NCI-H187 treated with DMSO at 0.1 percent for 48 hours (cell line): Measurements from ENCODE around the gene P2RY12.

Experiments
- DNase-seq: peaks from one replicate; lab custom pipeline; 2025; lab: John Stamatoyannopoulos, UW

The P2RY12 gene

DNA sequence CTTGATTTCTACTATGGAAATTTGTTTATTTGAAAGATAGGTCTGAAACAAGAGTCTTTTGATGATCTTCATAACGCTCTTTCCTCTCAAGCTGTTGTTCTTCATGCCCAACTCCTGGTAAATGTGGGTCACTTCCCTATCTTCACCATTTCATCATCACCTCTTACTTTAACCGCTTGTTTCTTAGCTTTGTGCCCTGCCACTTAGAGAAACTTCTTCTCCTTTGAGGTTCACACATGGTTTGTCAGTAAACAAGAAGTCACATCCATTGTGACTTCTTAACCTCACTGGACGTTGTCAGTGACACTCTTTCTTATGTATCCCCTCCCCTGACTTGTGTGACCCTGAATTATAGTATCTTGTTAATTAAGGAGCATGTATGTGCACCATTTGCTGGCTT is 38.3 kb downstream of the P2RY12 start:
- DNase-seq: no peak

DNA sequence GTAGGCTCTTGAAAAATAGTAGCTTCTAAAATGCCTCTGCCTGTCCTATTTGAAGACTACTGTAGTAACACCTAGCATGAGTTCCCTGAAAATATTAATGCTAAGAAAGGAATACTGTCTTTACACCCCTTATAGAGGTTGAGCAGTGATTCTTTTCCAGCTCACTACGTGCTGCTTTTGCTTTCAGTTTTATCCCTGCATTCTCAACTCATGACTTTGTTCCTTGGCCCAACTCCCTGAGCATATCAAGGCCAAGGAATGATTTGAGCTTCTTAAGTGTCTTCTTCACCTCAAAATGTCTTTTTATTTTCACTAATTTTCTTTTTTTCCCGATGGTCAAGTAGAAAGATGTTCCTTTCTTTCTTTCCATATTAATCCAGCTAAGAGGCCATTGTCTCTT is 38.7 kb downstream of the P2RY12 start:
- no peak for DNase-seq

DNA sequence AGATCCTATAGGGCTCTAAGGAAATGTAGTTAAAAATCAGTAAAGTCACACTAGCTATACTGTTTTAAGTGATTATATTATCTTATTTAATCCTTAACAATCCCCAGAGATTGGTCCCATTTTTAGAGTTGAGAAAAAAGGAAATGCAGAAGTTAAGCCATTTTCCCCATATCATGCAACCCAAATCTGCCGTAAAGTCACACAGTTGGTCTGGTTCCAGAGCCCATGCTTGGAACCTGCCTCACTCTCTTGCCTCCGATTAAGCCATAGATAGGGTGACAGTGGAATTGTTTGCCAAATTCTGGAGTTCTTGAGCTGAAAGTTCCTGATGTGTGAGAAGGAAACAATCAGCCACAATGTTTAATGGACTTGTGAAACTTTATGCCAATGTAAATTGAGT is 52.9 kb downstream of the P2RY12 start:
- DNase-seq: no peak

DNA sequence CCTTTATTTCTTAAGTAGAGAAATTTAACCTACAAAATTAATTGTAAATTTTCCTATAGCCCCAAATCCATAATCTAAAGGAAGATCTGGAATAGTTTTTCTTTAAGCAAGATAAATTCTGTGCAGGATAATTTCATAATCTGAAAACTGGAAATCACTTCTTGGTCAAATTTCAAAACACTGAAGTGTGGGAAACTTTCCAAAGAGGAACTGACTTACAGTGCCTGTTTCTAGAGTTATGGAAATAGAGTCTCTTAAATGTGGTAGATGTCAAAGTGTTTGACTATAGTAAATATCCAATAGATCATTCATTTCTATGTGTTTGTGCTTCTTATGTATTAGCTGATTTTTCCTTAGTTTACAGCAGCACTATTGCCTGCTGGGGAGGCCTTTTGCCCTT is 53.7 kb downstream of the P2RY12 start:
- no peak for DNase-seq

DNA sequence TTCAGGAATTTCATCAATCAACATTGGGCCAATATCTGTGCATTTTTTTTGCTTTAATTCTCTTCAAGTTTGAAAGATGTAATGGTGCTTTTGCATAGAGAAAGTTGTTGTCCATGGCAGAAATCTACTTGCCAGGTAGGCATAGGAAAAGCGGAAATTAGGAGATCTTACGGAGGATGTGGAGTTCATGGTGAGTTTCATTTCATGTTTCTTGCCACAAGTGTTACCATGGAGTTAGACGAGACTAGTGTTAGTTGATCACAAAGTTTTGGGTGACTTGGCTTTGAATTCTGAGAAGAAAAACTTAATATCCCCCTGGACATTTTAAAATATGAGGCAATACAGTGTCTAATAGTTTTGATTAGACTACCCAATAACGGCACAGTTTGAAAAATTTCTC is 54.2 kb downstream of the P2RY12 start:
- no peak for DNase-seq

DNA sequence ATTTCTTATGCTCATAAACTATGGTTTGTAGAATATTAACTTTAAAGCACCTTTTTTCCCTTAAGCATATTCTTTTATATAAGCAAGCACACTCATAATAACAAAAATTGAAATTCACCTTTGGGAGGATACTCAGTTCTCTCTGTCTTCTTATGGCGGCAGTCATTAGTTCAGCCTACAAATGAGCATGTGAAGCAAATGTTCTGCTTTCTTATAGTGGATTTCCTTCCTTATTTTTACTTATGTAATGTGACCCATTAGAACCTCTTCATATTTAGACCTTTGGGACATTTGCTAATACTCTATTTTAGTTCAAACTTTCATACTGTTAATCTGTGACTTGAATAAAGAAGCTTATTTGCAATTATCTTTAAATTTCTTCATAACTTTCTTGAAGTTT is 55.2 kb downstream of the P2RY12 start, which contains the start of gene P2RY13:
Gene P2RY13 (minus strand): TSS at position 187 of the 400 bp plus-strand sequence. CDS start 21 bp downstream, at position 166.
- DNase-seq: no peak

DNA sequence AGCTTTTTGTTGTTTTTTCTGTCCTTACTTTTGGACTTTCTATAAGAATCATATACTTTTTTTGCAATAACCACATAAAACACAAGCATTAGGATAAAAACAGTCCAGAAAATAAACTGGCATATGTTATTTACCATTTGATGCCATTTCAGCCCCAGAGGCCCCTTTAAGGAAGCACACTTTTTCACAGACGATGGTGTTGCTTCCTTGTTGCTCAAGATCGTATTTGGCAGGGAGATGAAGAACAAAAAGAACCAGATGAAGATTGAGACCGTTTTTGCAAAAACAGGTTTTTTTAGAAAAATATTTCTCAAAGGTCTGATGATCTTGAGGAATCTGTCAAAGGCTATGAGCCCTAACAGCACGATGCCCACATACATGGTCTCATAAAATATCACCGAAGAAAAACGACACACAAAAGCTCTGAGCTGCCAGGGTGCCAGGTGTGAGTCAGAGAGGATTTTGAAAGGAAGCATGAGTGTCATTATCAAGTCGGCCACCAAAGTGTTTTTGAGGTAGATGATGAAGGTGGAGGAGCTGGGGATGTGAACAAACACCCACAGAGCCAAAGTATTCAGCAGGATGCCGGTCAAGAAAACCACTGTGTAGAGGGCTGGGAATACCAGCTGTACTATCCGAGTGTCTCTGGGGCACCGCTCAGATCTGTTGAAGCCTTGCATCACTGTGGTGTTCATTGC is 56.1 kb downstream of the P2RY12 start:
- no peak for DNase-seq

DNA sequence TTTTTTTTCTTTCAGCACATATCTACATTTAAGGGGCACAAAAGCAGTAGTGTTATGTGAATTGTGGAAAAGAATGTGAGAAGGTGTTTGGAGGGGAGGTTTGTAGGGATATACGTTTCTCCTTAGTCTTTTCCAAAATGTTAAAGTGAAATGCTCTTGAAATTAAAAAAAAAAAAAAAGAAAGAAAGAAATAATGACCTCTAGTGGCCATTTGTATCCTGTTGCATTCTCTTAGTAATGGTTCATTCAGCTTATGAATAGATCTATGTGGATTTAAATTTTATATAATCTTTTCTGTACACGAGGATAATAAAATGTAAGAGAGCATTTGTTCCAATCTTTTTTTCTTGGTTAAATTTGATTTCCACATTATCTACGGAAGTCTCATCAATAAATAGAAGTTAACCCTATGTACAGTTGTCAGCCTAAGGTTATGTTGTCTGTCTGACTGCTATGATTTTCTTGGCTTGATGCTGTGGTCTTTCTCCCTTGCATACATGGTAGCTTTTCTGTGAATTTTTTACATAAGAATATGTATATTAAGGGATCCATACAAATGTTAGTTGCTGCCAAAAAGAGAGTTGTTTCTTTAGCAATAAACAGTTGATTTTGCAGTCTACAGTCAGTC is 56.9 kb downstream of the P2RY12 start:
- DNase-seq: no peak

DNA sequence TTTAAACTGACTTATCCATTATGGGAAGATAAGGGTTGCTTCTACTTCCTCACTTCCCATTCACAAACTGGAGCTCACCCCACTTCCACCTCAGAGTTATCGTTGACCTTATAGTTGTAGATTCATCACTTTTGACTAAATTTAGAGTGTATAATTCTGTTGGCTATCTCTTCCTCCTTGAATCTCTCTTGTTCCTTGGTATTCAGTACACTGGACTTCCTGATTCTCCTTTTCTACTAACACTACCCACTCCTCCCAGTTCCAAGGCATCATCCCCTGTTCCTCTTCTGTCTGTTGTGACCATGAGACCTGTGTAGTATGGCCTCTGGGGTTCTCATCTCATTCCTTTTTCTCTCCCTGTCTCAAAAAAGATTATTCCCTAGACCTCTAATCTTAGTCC is 62.0 kb downstream of the P2RY12 start:
- no peak for DNase-seq

DNA sequence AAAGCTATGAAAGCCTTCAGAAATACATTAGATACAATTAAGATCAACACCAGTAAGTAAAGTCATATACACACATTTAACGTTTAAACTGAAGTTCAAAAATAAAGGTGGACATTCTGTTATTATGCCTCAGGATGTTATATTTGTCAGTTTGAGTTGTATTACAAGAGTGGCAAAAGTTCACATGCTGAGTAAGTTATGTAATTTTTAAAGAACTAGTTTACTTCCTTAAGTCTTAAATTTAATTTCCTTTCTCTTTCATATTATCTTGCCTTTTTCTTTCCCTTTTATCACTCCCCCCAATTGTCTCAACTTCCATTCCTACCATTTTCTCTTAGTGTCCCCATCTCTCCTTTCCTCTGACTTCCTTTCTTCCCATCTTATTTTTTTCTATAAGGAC is 63.0 kb downstream of the P2RY12 start:
- no peak for DNase-seq

DNA sequence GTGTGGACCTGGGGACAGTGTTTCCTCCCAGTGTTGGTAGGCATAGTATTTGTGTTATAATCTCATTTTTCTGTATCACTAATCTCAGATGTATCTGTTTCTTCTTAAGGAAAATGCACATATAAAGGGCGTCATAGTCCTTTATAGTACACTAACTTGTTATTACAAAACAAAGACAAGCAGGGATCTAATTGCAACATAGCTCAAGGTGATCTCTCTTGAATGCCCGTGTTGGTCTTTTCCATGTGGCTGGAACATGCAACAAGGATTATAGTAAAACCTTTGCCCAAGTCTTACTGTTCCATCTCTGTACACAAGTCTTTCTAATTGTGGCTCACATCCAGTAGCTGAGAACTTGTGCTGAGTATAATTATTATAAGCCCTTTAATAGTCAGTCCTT is 64.4 kb downstream of the P2RY12 start:
- no peak for DNase-seq

DNA sequence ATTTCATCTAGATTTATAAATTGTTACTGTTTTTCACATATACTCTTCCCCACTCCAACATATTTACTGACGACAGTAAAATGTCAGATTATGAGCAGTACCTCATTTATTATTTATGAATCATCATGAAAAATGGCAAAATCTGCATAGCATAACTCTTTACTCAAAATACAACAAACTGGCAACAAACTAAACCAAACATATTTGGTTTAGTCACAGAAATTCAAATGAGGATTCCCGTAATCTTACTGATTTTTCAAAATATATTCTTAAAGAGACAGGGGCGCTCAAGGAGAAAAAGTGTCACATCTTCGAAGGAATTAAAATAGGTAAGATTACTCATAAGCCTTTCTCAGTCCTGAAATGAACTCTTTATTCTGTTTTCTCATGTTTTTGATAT is 64.9 kb downstream of the P2RY12 start:
- no peak for DNase-seq

DNA sequence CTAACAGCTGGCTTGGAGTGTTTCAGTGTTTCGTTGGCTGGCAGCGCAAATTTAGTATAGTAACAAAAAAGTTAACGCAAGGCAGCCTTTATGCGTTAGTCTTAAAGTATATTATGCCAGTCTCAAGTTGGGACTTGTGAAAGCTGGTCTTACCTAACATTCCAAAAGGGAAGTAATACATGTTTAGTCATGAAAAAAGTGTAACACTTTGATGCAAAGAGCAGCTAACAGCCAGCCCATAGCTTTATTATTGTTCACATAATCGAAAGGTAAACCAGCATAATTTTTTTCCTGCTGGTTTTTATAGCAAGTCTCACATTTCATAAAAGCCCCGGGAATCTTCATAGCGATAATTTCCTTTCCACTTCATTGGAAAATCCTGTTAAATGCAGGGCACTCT is 65.6 kb downstream of the P2RY12 start:
- no peak for DNase-seq

DNA sequence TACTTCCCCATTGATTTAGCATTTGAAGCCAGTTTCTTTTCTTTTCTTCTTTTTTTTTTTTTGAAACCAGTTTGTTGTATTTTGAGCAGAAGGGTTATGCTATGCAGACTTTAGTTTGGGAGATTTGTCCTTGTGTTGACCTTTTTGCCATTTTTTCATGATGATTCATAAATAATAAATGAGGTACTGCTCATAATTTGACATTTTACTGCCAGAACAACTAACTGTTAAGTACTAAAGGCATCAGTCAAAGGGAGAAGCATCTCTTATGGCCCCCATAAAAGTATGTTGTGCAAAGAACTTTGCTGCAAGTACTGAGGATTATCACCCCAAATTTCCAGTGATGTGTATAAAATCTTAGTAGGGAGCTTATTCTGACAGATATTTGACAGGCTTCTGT is 66.2 kb downstream of the P2RY12 start:
- no peak for DNase-seq

DNA sequence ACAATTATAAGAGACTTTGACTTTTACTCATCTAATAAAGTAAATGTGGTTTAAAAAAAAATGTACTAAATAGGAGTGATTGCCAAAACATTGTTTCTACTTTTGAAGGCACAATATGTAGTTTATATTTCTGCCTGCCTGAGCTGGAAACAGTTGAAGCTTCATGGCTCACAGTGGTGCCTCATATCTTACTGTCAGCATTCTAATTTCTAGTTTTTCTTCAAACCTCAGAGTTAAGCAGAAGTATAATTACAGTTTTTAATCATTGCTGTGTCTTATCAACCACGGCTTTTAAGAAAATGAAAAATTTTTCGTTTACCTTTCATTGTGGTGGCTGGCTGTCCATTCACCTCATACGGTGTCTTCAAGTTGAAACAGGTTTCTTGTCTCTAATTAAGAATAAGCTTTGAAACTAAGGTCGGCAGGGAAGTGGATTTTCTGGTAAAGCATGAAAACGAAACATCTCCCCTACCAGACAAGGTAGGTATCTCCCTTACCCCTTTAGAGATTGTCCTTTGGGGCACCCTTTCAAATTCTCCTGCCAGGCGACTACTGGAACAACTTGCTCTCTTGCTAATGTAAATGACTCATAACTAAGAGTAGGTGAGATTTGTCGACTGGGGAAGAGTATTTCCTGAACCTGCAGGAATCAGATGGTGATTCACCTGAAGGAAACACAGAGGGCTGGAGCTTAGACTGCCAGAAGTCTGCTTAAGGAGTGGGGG is 68.1 kb downstream of the P2RY12 start, which contains the start of gene GPR87:
Gene GPR87 (minus strand): TSS at position 554 of the 725 bp plus-strand sequence. CDS start 16,720 bp downstream, outside the sequence.
- DNase-seq: no peak

DNA sequence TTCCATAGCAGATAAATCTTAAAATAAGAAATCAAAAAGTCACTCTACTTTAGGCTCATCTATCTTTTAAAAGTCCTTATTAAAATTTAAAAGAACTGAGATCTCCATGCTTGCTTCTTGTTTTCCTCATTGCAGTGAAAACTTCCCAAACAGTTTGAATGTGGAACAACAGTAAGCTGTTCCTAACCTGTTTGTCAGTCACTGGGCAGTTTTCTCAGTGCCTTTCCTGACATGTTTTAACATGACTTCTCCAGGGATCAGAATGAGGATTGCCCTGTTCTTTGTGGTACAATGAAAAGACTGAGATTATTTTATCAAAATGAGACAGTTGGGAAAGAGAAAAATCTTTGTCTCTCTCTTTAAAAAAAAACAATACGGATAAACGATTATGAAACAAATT is 68.7 kb downstream of the P2RY12 start:
- DNase-seq: no peak

DNA sequence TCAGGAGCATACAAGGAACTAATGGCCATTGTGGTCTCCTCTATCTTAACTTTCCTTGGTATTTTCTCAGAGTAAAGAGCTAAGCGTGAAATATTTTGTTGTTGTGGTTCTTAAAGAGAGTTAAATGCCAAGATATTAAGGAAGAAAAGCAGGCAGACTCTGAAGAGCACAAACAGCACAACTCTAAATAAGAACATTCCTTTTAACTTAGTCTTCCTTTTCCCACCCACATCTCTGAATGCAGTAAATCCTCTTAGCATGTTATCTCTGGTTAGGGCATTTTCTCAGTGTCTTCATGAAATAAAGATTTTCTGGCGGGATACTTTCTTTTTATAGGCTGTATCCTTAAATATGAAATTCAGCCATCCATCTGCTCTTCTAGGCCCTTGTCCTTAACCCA is 69.4 kb downstream of the P2RY12 start:
- no peak for DNase-seq

DNA sequence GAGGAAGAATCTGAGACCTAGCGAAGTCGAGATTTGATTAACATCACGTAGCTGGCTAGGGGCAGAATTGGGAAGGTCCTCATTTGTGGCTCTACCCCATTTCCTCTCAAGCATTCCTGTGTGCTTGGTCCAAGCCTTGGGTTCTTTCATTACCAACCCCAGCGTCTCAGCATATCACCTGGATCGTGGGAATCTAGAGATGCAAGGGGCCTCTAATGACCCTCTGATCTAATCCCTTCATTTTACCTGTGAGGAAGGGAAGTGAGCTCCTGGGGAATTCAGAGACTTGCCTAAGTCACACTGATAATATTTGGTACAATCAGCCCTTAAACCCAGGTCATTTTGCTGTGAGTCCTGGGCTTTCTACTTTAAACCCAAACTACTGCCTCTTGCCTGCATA is 70.0 kb downstream of the P2RY12 start:
- DNase-seq: no peak

DNA sequence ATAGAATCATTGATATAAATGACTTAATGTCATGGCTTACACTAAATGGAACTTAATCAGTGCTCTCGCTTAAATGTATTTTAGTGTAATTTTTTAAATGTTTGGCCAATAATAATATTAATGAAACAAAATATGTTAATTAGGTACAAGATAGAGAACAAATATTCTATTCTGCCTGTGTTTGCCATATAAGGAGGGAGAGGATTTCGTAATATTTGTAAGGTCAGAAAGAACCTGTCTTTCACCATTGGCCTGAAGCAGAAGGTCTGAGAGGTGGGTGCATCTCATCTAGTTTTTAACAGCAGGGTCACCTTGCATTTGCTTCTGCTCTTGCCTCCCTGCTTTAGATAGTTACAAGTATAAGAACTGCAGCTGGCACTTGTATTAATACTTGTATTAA is 70.4 kb downstream of the P2RY12 start:
- DNase-seq: no peak

DNA sequence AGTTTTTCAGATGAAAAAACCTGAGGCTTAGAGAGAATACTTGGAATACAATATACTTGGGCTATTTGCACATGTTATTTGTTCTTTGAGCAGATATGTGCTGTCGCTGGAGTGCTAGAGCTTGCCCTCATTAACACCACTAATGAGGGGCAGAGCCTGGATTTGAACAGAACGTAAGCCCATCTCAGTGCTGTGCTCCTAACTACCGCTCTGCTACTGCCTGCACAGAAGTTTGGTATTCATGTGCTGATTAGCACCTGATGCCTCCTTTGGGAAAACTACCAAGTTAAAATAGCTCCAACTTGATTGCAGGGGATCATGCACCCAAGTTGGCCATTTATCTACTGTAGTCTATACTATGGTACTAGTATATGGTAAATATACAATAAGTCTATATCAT is 71.6 kb downstream of the P2RY12 start:
- no peak for DNase-seq

DNA sequence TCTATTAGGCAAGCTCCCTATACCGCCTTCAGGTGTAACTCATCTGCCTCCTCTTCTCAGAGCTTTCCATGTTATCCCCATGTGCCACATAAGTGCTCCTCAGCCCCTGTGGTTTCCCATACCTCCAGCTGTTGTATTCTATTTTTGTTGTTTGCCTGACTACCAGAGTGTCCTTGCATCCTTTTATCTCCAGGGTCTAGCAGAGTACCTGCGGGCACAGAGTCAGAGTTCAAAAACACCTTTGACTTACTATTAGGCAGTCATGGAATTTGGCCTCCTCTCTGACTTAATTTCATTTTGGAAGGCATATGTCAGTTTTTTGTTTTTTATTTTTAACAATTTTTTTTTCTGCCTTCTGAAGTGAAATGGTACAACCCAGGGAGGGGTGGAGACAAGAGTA is 75.0 kb downstream of the P2RY12 start:
- no peak for DNase-seq

DNA sequence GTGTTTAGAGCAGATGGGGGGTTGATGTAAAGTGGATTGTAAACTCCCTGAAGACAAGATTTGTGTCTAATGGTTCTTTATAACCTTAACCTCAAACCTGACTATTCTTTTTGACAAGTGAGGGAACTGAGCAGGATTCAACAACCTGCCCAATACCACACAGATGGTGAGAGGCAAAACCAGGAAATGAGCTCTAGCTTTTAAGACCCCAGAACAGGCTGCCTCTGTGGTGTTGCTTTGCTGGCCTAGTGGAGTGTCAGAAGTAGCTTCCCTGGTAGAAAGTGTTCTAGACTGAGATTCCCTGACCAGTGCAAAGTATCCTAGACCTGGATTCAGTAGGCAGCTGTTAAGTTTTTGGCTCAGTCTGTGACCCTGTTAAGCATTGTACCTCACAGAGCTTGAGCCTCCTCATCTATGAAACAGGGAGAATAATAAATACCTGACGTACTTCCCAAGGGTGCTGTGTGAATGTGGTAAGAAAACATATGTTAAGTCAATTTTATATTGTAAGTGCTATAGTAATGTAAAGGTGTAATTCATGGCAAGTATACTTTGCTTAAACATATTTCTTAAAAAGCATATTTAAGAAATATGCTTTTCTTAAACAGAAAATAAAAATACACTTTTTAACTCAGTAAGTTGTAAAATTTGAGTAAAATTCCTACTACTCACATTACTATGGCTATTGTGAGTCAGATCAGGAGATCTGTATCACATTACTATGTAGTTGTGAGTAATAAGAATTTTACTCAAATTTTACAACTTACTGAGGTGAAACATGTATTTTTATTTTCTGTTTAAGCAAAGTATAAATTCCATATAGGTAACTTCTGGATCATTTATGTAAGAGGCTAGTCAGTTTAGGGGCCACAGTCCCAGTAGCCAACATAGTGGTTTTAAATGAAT is 76.7 kb downstream of the P2RY12 start:
- no peak for DNase-seq
